H1 (cell line): ENCODE measurements around the gene LTC4S. TPM values are rescaled to one million over a fixed set of nuclear protein-coding genes. Genes with fewer than 3 reads are reported as not detected.

Experiments used
- CTCF ChIA-PET: fragments of 300-600 bp; sonication (Branson Sonifier 250); formaldehyde crosslinking; loops from one replicate; lab custom pipeline; 2021; ENCODE audit not compliant: partially characterized antibody; lab: Charles Lee
- POLR2A ChIA-PET: fragments of 300-600 bp; sonication (Branson Sonifier 250); formaldehyde crosslinking; loops from one replicate; lab custom pipeline; 2021; ENCODE audit warnings: inconsistent platforms; ENCODE audit not compliant: partially characterized antibody; lab: Charles Lee
- DNase-seq, 2 experiments: peaks; one replicate each; pipeline versions ENCODE4 v3.0.0 to v3.0.0-alpha.2; 2010 to 2022; ENCODE audit warnings: low spot score in 2 of 2, low read depth in 1 of 2, mixed read lengths in 1 of 2
- FAIRE-seq: peaks from 2 replicates; lab custom pipeline; 2011; peaks lifted over from hg19 to GRCh38; lab: Jason Lieb, UNC
- H2AFZ ChIP-seq: 2 replicates; pipeline ENCODE4 v1.8.1; 2012; ENCODE audit warnings: low read length, inconsistent platforms
- H2AK5ac ChIP-seq: 2 replicates; pipeline ENCODE4 v1.6.1; 2013; ENCODE audit warnings: low read depth, low read length
- H2BK120ac ChIP-seq: replicated peaks from 2 replicates; pipeline ENCODE3; 2013; ENCODE audit warnings: low read depth, low read length, inconsistent platforms
- H2BK12ac ChIP-seq: 2 replicates; pipeline ENCODE4 v1.6.1; 2013; ENCODE audit warnings: low read depth, low read length
- H2BK15ac ChIP-seq: 2 replicates; pipeline ENCODE4 v1.6.1; 2013; ENCODE audit warnings: low read length
- H2BK20ac ChIP-seq: 2 replicates; pipeline ENCODE4 v1.6.1; 2013; ENCODE audit warnings: low read length
- H2BK5ac ChIP-seq: 2 replicates; pipeline ENCODE4 v1.6.1; 2013; ENCODE audit warnings: low read depth, low read length
- H3K14ac ChIP-seq: 2 replicates; pipeline ENCODE4 v1.6.1; 2013; ENCODE audit warnings: inconsistent platforms; ENCODE audit not compliant: insufficient read length
- H3K18ac ChIP-seq: 2 replicates; pipeline ENCODE4 v1.6.1; 2013; ENCODE audit warnings: low read length; ENCODE audit errors: extremely low read depth
- H3K23ac ChIP-seq: 2 replicates; pipeline ENCODE4 v1.6.1; 2013; ENCODE audit warnings: inconsistent platforms; ENCODE audit not compliant: insufficient read length
- H3K23me2 ChIP-seq: 2 replicates; pipeline ENCODE4 v1.6.1; 2013; ENCODE audit warnings: low read depth, low read length
- H3K27ac ChIP-seq: 2 replicates; pipeline ENCODE4 v1.6.1; 2011; ENCODE audit warnings: low read depth, low read length, inconsistent platforms
- H3K27me3 ChIP-seq, 4 experiments: replicated peaks in 1 of 4; 1 replicate in 1 of 4; 2 replicates in 3 of 4; pipeline versions ENCODE4 v1.6.1 to v1.8.1; 2011 to 2013; ENCODE audit warnings: low read length in 3 of 4, mild to moderate bottlenecking in 3 of 4, inconsistent platforms in 2 of 4, mixed read lengths in 2 of 4, moderate library complexity in 1 of 4; ENCODE audit not compliant: control insufficient read depth in 3 of 4, insufficient read depth in 3 of 4; ENCODE audit errors: extremely low read depth in 1 of 4
- H3K36me3 ChIP-seq, 4 experiments: 2 replicates each; pipeline versions ENCODE4 v1.6.1 to v1.8.1; 2011 to 2013; ENCODE audit warnings: mild to moderate bottlenecking in 4 of 4, low read length in 3 of 4, moderate library complexity in 2 of 4, control low read depth in 1 of 4, inconsistent platforms in 1 of 4; ENCODE audit not compliant: insufficient read depth in 4 of 4, control insufficient read depth in 2 of 4
- H3K4ac ChIP-seq: replicated peaks from 2 replicates; pipeline ENCODE3; 2013; ENCODE audit warnings: low read length, low read depth, mixed read lengths, inconsistent platforms; ENCODE audit not compliant: insufficient read length
- H3K4me1 ChIP-seq, 4 experiments: replicated peaks in 1 of 4; 1 replicate in 1 of 4; 2 replicates in 3 of 4; pipeline versions ENCODE4 v1.6.1 to v1.8.1; 2011 to 2013; ENCODE audit warnings: low read length in 3 of 4, inconsistent platforms in 2 of 4, mixed read lengths in 1 of 4; ENCODE audit not compliant: insufficient read depth in 4 of 4, control insufficient read depth in 3 of 4
- H3K4me2 ChIP-seq, 2 experiments: 2 replicates each; pipeline versions ENCODE4 v1.6.1 to v1.8.1; 2011 to 2013; ENCODE audit warnings: low read depth in 2 of 2, low read length in 2 of 2, control low read depth in 1 of 2, inconsistent platforms in 1 of 2, mild to moderate bottlenecking in 1 of 2; ENCODE audit not compliant: insufficient read depth in 1 of 2
- H3K4me3 ChIP-seq, 4 experiments: fragments of 200-600, 300-600 bp in 1 of 4; sonication (generic), shearing (Covaris generic), sonication (Bioruptor Twin) in 1 of 4; 2 replicates each; pipeline versions ENCODE4 v1.5.1 to v1.8.1; 2011 to 2016; ENCODE audit warnings: low read length in 4 of 4, low read depth in 3 of 4, control low read depth in 2 of 4, inconsistent platforms in 2 of 4, mild to moderate bottlenecking in 2 of 4, mixed read lengths in 1 of 4, moderate library complexity in 1 of 4; ENCODE audit not compliant: insufficient read depth in 2 of 4; ENCODE audit errors: extremely low read depth in 1 of 4
- H3K56ac ChIP-seq: replicated peaks from 2 replicates; pipeline ENCODE3; 2013; ENCODE audit warnings: low read depth, mild to moderate bottlenecking, mixed read lengths, low read length, inconsistent platforms; ENCODE audit not compliant: insufficient read length
- H3K79me1 ChIP-seq: 2 replicates; pipeline ENCODE4 v1.6.1; 2013; ENCODE audit warnings: low read depth, low read length, control low read depth
- H3K79me2 ChIP-seq, 2 experiments: 2 replicates each; pipeline versions ENCODE4 v1.6.1 to v1.8.1; 2012 to 2013; ENCODE audit warnings: low read length in 2 of 2, mild to moderate bottlenecking in 2 of 2, inconsistent platforms in 1 of 2; ENCODE audit not compliant: insufficient read depth in 2 of 2, control insufficient read depth in 1 of 2
- H3K9ac ChIP-seq, 4 experiments: replicated peaks in 1 of 4; 1 replicate in 1 of 4; 2 replicates in 3 of 4; pipeline versions ENCODE4 v1.6.1 to v1.8.1; 2011 to 2013; ENCODE audit warnings: low read depth in 3 of 4, low read length in 3 of 4, control low read depth in 2 of 4, mild to moderate bottlenecking in 2 of 4, moderate library complexity in 2 of 4, inconsistent platforms in 1 of 4; ENCODE audit errors: extremely low read depth in 1 of 4
- H3K9me3 ChIP-seq, 2 experiments: 2 replicates each; pipeline versions ENCODE4 v1.6.1 to v1.8.1; 2012 to 2013; ENCODE audit warnings: mild to moderate bottlenecking in 2 of 2, moderate library complexity in 2 of 2, control low read depth in 1 of 2, inconsistent platforms in 1 of 2, low read depth in 1 of 2, low read length in 1 of 2, mixed read lengths in 1 of 2; ENCODE audit not compliant: insufficient read depth in 2 of 2
- H4K20me1 ChIP-seq, 2 experiments: replicated peaks in 1 of 2; 2 replicates each; pipeline versions ENCODE3 to v1.8.1; 2011 to 2013; ENCODE audit warnings: inconsistent platforms in 2 of 2, low read length in 2 of 2, mild to moderate bottlenecking in 1 of 2; ENCODE audit not compliant: insufficient read depth in 2 of 2, control insufficient read depth in 1 of 2
- H4K5ac ChIP-seq: 2 replicates; pipeline ENCODE4 v1.6.1; 2013; ENCODE audit warnings: low read length, low read depth, mixed read lengths, inconsistent platforms; ENCODE audit not compliant: insufficient read length
- H4K8ac ChIP-seq: 2 replicates; pipeline ENCODE4 v1.8.0; 2013; ENCODE audit warnings: mild to moderate bottlenecking, moderate library complexity, low read length, inconsistent platforms; ENCODE audit not compliant: insufficient read depth; ENCODE audit errors: extremely low read depth
- H4K91ac ChIP-seq: replicated peaks from 2 replicates; pipeline ENCODE3; 2013; ENCODE audit warnings: low read length, mixed read lengths, inconsistent platforms; ENCODE audit not compliant: insufficient read length
- PHF8 ChIP-seq: fragments of 200-600 bp; sonication (generic); conservative IDR thresholded peaks from 2 replicates; pipeline ENCODE4 v1.7.1; 2012; ENCODE audit warnings: low read depth, mild to moderate bottlenecking, inconsistent platforms, low read length, moderate library complexity
- WGBS, 2 experiments: shearing (Covaris generic) in 1 of 2; methylation state at CpG; one replicate each; pipeline versions ENCODE4 v1.1.6 to v1.1.7; 2013 to 2015; ENCODE audit warnings: low lambda C conversion rate in 2 of 2, mixed read lengths in 2 of 2, inconsistent platforms in 1 of 2, low coverage in 1 of 2, missing lambda C conversion rate in 1 of 2; ENCODE audit not compliant: insufficient replicate concordance in 2 of 2, insufficient coverage in 1 of 2, insufficient read length in 1 of 2; ENCODE audit errors: extremely low coverage in 1 of 2, missing lambda C conversion rate in 1 of 2; 5-methylcytosine and 5-hydroxymethylcytosine counted together
- polyA plus RNA-seq, 7 experiments: library from polyadenylated mRNA; depleted of rRNA in 3 of 7; stranded (reverse) in 5 of 7; unstranded in 2 of 7; fragments of >200 nt in 5 of 7; fragments of 200-250 nt in 2 of 7; gene quantifications; 1 replicate in 5 of 7; 2 replicates in 1 of 7; 4 replicates in 1 of 7; pipeline versions ENCODE4 v1.2.1 to v1.2.3, GENCODE V29; 2011 to 2013; ENCODE audit warnings: missing spikeins in 2 of 7, mixed read lengths in 2 of 7
- total RNA-seq: library from RNA; stranded (reverse); fragmentation: NEBNext Ultra II Directional; extraction: Animal tissue kit (Norgen Biotek cat#: 25700); gene quantifications from 2 replicates; pipeline ENCODE4 v1.2.1, GENCODE V29; 2021

The LTC4S gene
- total and polyA plus RNA-seq, 2 of the 8 experiments (the other 6 are each of a cell fraction or from before 2014, with no cell fraction given): 2.2 to 3.7 TPM

DNA sequence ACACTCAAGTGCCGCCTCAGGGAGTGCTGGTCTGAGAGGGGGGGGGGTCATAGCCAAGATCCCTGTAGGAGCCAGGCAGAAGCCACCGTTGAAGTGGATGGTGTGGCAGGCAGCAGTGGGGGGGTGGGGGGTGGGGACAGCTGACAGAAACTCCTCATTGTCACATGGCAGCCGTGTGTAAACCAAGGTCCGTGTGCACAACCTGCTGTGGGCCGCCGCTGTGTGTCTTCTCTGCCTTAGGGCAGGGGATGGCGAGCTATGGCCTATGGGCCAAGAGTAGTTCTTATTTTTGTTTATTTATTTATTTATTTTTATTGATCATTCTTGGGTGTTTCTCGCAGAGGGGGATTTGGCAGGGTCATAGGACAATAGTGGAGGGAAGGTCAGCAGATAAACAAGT lies 40.3 kb downstream of the LTC4S start:
- 96% methylated on average over 7 of the region's 8 CpGs; no CpG with 5 or more reads in 1 of the 2 experiments for WGBS, 2 experiments
- Histone ChIP-seq H3K18ac (no peak overlapping the region), H3K9me3 (no peaks in the 10 kb centered on the region; a peak in 1 of 4 replicates), H3K23me2 (no peaks in the 10 kb centered on the region), H4K5ac (no peak overlapping the region), H3K4me2 (no peak overlapping the region), H3K36me3 (peaks cover 31 to 72% (median 57%) of the 10 kb centered on the region in 4 experiments)
- TF ChIP-seq PHF8: no peak
- TF ChIP-seq, all 59 proteins: peak for 0
- H3K56ac ChIP-seq: no peak overlapping the region
- no peak overlapping the region for H3K4me3 ChIP-seq
- no peaks in the 10 kb centered on the region; the same call in 1 of the 2 replicates for H3K79me1 ChIP-seq
- H2BK20ac ChIP-seq: no peak overlapping the region
- H4K20me1 ChIP-seq: peaks cover 8 to 10% of the 10 kb centered on the region in 2 experiments
- no peak overlapping the region for H3K27ac ChIP-seq
- no peak overlapping the region for H4K8ac ChIP-seq
- no peak for DNase-seq
- H2BK15ac ChIP-seq: no peak overlapping the region
- no peak overlapping the region for H3K4ac ChIP-seq
- no peak overlapping the region for H3K23ac ChIP-seq
- peaks cover 0 to 2% (median under 1%) of the 10 kb centered on the region in 4 experiments; a peak in 3 of 7 replicates for H3K4me1 ChIP-seq
- H2BK5ac ChIP-seq: no peak overlapping the region
- no peaks in the 10 kb centered on the region for H3K79me2 ChIP-seq
- H3K27me3 ChIP-seq: no peaks in the 10 kb centered on the region
- no peak overlapping the region for H3K9ac ChIP-seq
- H2AK5ac ChIP-seq: no peak overlapping the region
- H2BK120ac ChIP-seq: no peak overlapping the region
- H3K14ac ChIP-seq: no peak overlapping the region
- H2BK12ac ChIP-seq: no peak overlapping the region
- no peak for FAIRE-seq
- H4K91ac ChIP-seq: no peak overlapping the region
- CTCF ChIA-PET: interaction anchor here (0.8 kb wide), 1 partner anchor 32 kb away, joined by 3 read pairs; no protein-coding TSS in a partner anchor
- H2AFZ ChIP-seq: no peak overlapping the region
- POLR2A ChIA-PET: interaction anchor here (1.1 to 5.7 kb wide), 5 partner anchors 10 to 76 kb away, joined by 3 to 47 read pairs (median 6); partner anchors contain the start of gene SQSTM1
